ENCODE measurements around the gene CC2D2A. TPM values are rescaled to one million over a fixed set of nuclear protein-coding genes. Genes with fewer than 3 reads are reported as not detected.

Gene CC2D2A
- total RNA-seq, 6 experiments from 2014 or later, result 19.1 to 26.5 (median 21.8) TPM

- no peak for DNase-seq
- H3K4me1 Mint-ChIP-seq (ENCODE audit: low read depth), result no peaks in the 10 kb centered on the region
- H3K4me3 Mint-ChIP-seq, result no peak overlapping the region
- H3K36me3 Mint-ChIP-seq (ENCODE audit: low read depth), result peaks cover 17% of the 10 kb centered on the region
- no peak overlapping the region for H3K27ac Mint-ChIP-seq
- TF ChIP-seq, protein P1, sequence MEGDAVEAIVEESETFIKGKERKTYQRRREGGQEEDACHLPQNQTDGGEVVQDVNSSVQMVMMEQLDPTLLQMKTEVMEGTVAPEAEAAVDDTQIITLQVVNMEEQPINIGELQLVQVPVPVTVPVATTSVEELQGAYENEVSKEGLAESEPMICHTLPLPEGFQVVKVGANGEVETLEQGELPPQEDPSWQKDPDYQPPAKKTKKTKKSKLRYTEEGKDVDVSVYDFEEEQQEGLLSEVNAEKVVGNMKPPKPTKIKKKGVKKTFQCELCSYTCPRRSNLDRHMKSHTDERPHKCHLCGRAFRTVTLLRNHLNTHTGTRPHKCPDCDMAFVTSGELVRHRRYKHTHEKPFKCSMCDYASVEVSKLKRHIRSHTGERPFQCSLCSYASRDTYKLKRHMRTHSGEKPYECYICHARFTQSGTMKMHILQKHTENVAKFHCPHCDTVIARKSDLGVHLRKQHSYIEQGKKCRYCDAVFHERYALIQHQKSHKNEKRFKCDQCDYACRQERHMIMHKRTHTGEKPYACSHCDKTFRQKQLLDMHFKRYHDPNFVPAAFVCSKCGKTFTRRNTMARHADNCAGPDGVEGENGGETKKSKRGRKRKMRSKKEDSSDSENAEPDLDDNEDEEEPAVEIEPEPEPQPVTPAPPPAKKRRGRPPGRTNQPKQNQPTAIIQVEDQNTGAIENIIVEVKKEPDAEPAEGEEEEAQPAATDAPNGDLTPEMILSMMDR (IDR thresholded peaks at IDR 0.05), result no peak
- no peaks in the 10 kb centered on the region for H3K9me3 Mint-ChIP-seq
- H3K27me3 Mint-ChIP-seq (ENCODE audit: insufficient read depth), result no peaks in the 10 kb centered on the region; the same call in 1 of the 2 replicates
These were observed 73.1 kb downstream of the CC2D2A start for GRCh38 chr4:15542760-15543159.

DNA sequence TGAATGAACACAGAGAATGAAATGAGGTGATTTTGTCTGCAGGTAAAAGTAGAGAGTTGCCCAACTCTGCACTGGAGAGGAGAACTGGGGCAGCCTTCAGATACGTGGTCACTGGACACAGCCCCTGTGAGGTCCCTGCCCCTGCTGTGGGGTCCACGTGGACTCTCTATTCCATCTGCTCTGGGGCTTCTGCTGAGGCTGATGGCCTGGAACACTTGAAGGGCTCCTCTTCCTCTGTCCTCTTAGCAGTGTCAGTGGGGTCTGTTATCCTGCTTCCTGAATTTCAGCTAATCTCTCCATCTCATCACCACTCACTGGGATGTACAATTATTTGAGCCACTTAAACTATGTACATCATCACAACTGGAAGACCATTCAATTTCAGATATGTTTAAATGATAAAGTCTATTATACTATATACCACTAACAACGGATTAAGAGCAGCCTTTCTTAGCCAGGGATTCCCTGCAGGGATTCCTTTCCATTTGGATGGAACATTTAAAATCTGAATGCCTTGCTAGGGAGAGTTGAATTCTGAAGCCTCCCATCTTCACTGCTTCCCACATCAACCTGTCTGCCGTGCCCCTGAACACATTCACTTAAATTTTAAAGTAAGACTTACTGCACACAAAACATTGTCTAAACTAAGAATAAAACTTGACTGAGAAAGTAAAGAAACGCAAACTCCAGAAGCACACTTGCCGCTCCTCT, 74.0 kb downstream of the CC2D2A start:
- TF ChIP-seq, protein P1 (IDR thresholded peaks at IDR 0.05), result no peak
- no peaks in the 10 kb centered on the region for H3K4me1 Mint-ChIP-seq (ENCODE audit: low read depth)
- H3K4me3 Mint-ChIP-seq, result no peak overlapping the region
- H3K27me3 Mint-ChIP-seq (ENCODE audit: insufficient read depth), result no peaks in the 10 kb centered on the region; the same call in 1 of the 2 replicates
- H3K9me3 Mint-ChIP-seq, result no peaks in the 10 kb centered on the region
- peaks cover 15% of the 10 kb centered on the region for H3K36me3 Mint-ChIP-seq (ENCODE audit: low read depth)
- no peak overlapping the region for H3K27ac Mint-ChIP-seq
- no peak for DNase-seq

- Mint-ChIP-seq H3K36me3 (ENCODE audit: low read depth) (peaks cover 15% of the 10 kb centered on the region), H3K4me1 (ENCODE audit: low read depth) (no peaks in the 10 kb centered on the region), H3K4me3 (no peak overlapping the region), H3K9me3 (no peaks in the 10 kb centered on the region), H3K27ac (no peak overlapping the region), H3K27me3 (ENCODE audit: insufficient read depth) (no peaks in the 10 kb centered on the region; the same call in 1 of the 2 replicates)
- DNase-seq, result no peak
- TF ChIP-seq, protein P1 (IDR thresholded peaks at IDR 0.05), result no peak
These were observed 74.6 kb downstream of the CC2D2A start for GRCh38 chr4:15544248-15544729.

DNA sequence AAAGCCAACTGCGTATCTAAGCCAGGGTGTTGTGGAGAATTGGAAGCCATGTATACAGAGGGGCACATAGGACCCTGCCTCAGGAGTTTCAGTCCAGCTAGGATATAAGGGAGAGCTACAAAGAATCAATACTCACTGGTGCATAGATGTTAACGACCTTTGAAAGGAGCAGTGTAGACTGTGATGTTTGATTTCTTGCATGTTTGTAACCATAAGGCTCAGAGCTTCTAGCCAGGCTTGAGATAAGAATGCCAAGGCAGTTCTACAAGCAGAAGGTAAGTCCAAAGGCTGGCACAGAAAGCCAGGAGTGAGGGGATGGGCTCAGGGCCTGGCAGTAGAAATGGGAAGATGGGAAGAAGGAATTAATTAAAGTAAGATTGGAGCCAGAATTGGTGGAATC, 75.7 kb downstream of the CC2D2A start:
- no peak overlapping the region for H3K4me3 Mint-ChIP-seq
- H3K9me3 Mint-ChIP-seq, result no peaks in the 10 kb centered on the region
- TF ChIP-seq, protein P1 (IDR thresholded peaks at IDR 0.05), result no peak
- no peaks in the 10 kb centered on the region for H3K4me1 Mint-ChIP-seq (ENCODE audit: low read depth)
- no peak for DNase-seq
- no peak overlapping the region for H3K27ac Mint-ChIP-seq
- H3K27me3 Mint-ChIP-seq (ENCODE audit: insufficient read depth), result no peaks in the 10 kb centered on the region; the same call in 1 of the 2 replicates
- peaks cover 15% of the 10 kb centered on the region for H3K36me3 Mint-ChIP-seq (ENCODE audit: low read depth)

DNA sequence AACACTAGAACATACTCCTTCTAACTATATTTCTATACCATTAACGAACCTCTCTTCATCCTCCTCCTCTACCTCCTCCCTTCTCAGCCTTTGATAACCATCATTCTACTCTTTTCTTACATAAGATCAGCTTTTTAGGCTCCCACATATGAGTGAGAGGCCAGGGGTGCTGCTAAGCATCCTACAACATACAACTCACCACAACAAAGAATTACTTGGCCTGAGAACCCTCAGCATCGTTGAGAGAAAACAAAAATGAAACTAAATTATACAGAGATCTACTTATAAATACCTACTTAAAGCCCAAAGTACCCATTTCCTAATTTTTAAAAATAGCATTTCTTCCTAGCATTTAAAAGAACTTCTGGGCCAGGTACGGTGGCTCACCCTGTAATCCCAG, 77.7 kb downstream of the CC2D2A start:
- Mint-ChIP-seq H3K27me3 (ENCODE audit: insufficient read depth) (no peaks in the 10 kb centered on the region), H3K4me3 (no peak overlapping the region), H3K9me3 (no peaks in the 10 kb centered on the region), H3K27ac (no peak overlapping the region), H3K4me1 (ENCODE audit: low read depth) (no peaks in the 10 kb centered on the region), H3K36me3 (ENCODE audit: low read depth) (peaks cover 6% of the 10 kb centered on the region)
- no peak for DNase-seq
- TF ChIP-seq, protein P1 (IDR thresholded peaks at IDR 0.05), result no peak

All from HFFc6 (cell line).